Activated CD8-positive, alpha-beta memory T cell treated with anti-CD3 and anti-CD28 coated beads, Interleukin-2, amount 50 U/mL, for 24 hours (primary cell): ENCODE data around the gene IPMK.

Experiments used
- DNase-seq: peaks from one replicate; pipeline ENCODE4 v3.0.0-alpha.2; 2020; ENCODE audit errors: extremely low read depth

Gene IPMK

DNA sequence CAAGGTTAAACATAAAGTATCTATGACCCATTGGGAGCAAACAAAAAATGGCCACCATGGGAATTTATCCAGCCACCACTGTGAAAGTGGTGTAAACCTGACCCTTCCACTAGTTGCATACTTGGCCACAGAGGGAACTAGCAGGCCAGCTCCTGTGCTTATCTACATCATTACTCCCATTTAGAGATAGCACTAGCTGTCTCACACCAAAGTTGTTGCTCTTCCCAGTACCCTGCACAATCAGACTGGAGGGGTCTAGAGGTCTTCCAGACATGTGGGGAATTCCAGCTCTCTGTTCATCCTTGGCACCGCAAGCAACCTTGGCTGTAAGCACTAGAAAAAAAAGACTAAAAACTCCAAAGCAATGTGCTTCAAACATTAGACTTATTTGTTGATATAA, 113.9 kb downstream of the IPMK start:
- no peak for DNase-seq

DNA sequence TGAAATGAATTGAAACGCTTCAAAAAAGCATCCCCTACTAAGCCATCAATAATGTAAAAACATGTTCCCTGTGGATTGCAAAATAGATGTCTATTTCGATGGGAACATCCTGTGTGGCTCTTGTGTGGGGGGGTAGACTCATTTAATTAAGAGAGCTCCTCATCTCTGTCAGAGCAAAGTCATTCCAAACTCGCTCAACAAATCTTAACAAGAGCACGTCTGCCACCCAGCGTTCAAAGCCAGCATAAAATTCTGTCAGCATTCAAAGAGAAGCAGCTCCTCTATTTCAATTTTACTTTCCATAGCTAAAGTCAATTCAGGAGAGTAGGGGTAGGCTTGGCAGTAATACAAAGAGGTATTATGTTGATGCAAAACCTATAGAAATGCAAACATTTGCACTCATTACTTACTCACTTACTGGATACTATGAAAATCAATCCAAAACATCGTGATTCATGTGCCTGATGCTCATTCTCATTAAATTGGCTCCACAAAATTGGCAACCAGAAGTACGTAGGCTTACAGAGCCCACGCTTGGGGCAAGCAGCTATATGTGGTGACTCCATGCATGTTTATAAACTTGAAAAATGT, 114.9 kb downstream of the IPMK start:
- no peak for DNase-seq

DNA sequence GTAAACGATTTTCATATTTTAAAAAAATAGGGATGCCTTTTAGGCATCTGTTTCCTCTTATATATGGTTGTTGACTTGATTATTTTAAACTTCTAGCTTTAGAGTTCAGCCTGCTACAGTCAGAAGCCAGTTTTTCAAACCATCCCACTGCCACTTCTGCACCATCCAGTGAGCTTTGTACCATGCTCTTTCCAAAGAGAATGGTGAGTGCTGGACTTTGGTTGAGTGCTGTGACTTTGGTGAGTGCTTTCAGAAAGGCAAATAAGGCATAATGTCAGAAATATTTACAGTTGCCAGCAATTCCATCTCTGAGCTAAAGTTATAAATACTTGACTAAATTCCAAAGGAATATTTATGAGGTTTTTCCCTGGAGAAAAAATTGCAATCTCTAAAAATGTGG, 117.4 kb downstream of the IPMK start:
- no peak for DNase-seq

- no peak for DNase-seq
These were observed 123.8 kb downstream of the IPMK start for GRCh38 chr10:58143944-58144343.
